NCI-H1436 (cell line): ENCODE data around the gene GRPEL1.
"Not testable (repeated sequence)": the region's sequence is repeated elsewhere in the genome, so short reads cannot be mapped to it uniquely, and the experiment has no call there.

Experiments used
- DNase-seq: peaks from one replicate; lab custom pipeline; 2025; lab: John Stamatoyannopoulos, UW

The GRPEL1 gene

GRCh38 chr4:7092026-7092425 lies 24.2 kb upstream of the GRPEL1 start:
- DNase-seq, result no peak

DNA sequence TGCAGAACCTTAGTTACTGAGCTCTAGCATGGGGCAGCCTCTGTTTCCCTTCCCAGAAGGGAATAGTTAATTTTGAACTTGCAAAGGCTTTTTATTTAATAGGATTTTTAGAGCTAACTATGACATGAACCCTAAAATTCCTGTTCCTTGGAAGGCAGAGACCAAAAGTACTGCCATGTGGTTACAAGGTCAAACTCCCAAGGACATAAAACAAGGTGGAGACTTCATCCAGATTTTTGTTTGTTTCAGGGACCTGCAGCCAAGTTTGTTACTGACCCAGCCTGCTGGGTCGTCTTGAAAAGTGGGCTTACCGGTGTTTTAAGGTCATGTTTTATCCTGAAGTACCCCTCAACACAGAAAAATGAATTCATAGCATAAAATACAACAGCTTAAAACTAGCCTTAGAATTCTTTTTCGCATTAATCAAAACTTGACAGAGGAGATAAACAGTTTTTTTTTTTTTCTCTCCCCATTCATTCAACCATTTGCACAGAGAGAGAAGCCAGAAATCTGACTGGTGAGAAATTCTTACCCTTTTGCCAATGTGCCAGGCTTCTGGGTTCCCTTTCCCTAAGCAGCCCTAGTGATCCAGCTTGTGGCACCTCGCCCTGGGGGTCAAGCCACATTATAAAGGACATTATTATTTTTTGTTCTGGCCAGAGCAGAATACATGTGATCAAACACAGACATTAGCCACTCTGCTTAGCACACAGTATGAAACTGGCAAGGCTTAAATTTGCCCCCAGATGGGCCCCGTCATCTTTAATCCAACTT lies 21.5 kb upstream of the GRPEL1 start:
- DNase-seq, result no peak

GRCh38 chr4:7087036-7087435 lies 19.2 kb upstream of the GRPEL1 start:
- no peak for DNase-seq

DNA sequence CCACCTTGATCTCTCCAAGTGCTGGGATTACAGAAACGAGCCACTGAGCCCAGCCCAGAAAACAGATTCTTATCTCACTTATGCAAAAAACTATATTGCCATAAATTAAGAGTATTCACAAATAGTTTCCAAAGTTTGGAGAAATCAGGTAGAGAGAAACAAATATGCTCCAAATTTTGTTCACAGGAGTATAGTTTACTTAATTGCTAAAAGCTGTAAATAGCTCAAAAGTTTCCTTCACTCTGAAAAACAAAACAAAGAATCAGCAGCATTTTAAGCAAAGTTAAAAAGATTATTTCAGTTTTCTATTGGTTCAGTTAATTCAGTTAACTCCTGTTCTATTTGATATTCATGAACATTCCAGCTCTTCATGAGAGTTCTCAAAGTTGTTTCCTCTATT lies 18.5 kb upstream of the GRPEL1 start:
- DNase-seq, result no peak

- DNase-seq, result not testable (repeated sequence)
Observed at GRCh38 chr4:7084564-7084961, 16.7 kb upstream of the GRPEL1 start.

DNA sequence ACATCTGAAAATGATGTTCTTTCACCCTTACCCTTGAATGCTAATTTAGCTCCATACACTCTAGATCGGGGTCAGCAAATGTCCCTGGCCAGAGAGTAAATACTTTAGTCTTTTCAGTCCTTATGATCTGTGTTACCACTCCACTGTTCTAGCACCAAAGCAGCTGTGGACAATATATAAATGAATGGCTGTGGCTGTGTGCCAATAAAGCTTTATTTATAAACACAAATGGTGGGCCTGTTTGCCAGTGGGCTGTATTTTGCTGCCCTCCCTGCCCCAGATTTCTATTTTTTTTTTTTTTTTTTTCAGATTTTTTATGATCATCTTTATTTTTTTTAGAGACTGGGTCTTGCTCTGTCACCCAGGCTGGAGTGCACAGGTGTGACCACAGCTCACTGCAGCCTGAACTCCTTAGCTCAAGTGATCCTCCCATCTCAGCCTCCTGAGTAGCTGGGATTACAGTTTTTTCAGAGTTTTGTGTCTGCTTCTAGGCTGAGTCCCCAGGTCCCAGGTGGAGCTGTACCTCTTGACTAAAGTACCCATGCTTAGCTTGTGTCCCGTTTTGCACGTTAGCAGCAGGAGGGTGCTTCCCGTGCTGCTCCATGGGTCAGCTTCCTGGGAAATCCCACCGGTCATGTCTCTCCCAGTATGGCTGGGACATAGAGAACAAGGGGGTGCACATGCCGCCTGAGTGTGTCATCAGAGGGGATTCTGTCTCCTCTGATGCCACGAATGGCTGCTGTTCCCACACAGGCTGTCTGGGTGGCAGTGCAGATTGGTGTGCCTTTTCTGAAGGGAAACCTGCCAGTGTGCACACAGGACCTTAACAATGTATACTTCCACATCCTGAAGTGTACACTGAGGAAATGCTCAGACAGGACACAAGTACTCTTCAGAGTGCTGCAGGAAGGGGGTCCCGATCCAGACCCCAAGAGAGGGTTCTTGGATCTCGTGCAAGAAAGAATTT lies 16.0 kb upstream of the GRPEL1 start:
- DNase-seq, result no peak

DNA sequence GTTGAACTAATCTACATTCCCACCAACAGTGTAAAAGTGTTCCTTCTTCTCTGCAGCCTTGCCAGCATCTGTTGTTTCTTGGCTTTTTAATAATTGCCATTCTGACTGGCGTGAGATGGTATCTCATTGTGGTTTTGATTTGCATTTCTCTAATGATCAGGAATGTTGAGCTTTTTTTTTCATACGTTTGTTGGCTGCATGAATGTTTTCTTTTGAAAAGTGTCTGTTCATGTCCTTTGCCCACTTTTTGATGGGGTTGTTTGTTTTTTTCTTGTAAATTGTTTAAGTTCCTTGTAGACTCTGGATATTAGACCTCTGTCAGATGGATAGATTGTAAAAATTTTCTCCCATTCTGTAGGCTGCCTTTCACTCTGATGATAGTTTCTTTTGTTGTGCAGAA lies 12.0 kb upstream of the GRPEL1 start:
- DNase-seq, result not testable (repeated sequence)

DNA sequence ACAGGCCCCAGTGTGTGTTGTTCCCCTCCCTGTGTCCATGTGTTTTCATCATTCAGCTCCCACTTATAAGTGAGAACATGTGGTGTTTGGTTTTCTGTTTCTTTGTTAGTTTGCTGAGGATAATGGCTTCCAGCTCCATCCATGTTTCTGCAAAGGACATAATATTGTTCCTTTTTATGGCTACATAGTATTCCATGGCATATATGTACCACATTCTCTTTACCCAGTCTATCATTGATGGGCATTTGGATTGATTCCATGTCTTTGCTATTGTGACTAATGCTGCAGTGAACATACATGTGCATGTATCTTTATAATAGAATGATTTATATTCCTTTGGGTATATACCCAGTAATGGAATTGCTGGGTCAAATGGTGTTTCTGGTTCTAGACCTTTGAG lies 11.6 kb upstream of the GRPEL1 start:
- DNase-seq, result not testable (repeated sequence)

GRCh38 chr4:7078025-7078424 lies 10.2 kb upstream of the GRPEL1 start:
- DNase-seq, result no peak

DNA sequence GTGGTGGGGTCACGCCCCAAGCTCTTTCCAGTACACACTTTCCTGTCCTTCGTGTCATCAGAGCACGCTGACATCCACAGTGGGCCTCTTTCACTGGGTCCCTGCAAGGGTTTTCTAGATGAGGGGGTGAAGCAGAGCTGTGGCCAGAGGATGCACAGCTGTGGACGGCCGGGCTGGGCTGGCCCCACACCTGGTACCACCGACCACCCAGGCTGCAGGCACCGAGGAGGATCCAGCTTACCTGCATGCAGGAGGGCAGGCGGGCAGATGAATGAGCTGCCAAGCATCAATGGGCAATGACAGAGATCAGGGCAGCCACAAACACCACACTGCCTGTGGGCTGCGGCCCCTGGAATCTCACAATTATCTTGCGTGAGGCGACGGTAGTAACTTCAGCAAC lies 9.5 kb upstream of the GRPEL1 start:
- no peak for DNase-seq

DNA sequence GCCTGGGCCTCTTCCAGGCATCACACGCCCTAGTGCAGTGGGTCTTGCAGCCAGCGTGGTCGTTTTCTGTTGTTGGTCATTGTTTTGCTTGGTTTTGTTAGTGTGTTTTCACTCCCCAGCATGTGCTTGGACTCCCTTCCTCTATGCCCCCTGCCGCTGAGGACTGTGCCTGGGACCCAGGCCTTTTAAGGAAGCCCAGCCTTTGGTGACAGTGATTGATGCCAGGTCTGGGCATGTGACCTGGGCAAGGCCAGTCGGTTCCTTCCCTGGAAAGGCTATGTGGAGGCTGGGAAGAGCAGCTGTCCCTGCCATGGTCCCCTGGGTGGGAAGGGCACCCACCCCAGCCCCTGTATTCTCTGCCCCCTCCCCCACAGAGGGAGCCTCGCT lies 8.8 kb upstream of the GRPEL1 start:
- no peak for DNase-seq

DNA sequence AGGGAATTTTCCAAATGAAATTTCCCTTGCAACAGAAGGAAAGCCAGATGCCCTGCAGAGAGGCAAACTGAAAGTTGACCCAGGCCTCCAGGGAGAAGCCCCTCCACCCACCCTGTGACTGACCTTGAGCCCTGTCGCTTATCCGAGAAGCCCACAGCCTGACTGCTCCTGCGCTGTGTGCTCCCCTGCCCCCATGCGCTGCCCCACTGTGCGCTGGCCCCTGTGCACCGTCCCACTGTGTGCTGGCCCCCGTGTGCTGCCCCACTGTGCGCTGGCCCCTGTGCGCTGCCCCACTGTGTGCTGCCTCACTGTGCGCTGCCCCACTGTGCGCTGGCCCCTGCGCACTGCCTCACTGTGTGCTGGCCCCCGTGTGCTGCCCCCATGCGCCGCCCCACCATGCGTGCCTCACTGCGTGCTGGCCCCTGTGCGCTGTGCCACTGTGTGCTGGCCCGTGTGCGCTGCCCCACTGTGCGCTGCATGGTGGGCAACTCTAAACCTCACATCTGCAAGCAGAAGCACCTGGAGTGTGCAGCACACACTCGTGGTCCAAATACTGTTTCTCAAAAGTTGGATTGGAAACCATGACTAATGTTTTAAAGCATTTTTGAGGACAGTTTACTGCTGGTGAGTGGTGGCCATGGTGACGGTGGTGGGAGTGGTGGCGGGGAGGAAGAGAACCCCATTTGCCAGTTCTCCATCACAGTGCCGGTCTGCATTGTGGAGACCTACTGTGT lies 8.3 kb upstream of the GRPEL1 start:
- no peak for DNase-seq

- no peak for DNase-seq
Observed at GRCh38 chr4:7074426-7074825, 6.6 kb upstream of the GRPEL1 start.

DNA sequence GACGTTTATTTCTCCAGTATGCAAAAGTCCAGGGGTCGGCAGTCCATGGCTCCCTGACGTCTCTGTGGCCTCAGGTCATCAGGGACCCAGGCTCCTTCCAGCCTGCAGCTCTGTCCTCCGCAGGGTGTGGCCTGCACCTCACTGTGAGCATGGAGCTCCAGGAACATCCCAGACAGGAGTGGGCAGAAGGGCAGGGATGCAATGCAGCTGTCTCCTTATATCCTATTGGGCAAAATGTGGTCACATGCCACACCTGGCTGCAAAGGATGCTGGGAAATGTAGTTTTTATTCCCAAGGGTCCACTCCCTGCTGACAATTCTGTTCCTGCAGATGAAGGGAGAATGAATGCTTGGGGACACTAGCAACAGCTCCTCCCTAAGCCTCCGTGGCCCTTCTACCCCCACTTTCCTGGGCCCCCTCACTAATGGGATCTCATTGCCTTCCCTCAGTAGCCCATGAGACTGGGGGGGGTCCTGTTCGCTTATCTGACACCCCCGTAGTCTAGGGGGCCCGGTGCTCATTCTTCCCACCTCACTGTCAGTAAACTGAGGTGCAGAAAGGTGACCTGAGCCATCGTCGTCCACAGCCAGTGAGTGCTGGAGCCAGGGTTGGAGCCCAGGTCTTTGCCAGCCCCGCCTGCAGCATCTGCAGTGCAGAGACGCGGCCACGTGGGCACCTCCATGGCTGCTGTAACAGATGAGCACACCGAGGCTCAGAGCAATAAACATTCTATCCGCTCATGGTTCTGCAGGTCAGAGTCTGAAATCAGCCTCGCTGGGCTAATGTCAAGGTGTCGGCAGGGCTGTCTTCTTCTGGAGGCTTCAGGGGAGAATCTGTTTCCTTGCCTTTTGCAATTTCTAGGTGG lies 5.9 kb upstream of the GRPEL1 start:
- peak; percentile 6 for DNase-seq

DNA sequence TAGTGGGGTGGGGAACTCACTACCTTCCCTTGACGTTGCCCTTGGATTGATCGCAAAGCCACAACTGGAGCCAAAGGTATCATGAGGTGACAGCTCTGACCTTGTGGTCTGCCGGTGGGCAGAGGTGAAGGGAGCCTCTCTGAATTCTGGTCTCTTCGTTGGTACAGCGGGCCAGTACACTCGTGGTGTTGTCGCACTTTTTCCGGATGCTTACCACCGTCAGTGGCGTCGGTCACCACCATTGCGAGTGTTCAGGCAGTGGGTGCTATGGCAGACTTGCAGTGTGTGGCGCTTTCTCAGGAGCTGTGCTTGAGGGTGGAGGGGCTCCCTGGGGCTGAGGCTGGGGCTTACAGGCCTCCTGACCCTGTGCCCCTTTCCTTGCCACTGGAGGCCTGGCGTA lies 5.2 kb upstream of the GRPEL1 start:
- no peak for DNase-seq

DNA sequence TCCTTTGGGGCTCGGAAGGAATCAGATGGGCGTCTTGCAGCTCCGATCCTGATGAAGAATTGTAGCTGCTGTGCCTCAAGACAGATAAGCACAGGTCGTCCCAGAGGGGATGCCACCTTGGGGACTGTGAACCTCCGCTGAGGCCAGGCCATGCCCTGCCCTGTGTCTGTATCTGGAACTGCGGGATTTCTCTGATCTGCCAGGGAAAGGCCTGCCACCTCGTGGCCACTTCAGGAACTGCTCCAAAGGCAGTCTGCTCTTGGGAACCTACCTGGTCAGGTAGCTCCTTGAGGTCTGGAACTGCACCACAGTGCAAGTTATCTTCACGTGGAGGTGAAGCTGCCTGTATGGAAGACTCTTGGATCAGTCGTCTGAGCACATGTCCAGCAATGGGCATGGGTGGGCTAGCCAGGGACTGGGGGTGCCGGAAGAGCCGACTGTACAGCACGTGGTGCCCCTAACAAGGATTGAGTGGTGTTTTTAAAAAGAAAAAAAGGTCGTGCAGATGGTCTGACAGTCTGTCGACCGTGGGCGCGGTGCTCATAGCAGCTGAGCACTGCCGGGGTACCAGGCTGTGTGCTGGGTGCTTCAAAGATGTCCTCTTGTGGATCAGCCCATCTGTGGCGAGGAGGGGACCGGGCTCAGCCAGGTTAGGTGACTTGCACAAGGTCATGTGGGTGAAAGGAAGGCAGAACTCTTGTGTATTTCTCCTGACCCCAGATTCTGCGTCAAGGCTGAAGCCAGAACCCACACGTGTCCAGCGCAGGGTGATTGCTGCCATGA lies 3.1 kb upstream of the GRPEL1 start:
- peak; percentile 37 for DNase-seq

GRCh38 chr4:7068883-7069282 lies 1.0 kb upstream of the GRPEL1 start:
- no peak for DNase-seq

GRCh38 chr4:7068279-7068842 lies 497 bp upstream of the GRPEL1 start:
- DNase-seq, result no peak

DNA sequence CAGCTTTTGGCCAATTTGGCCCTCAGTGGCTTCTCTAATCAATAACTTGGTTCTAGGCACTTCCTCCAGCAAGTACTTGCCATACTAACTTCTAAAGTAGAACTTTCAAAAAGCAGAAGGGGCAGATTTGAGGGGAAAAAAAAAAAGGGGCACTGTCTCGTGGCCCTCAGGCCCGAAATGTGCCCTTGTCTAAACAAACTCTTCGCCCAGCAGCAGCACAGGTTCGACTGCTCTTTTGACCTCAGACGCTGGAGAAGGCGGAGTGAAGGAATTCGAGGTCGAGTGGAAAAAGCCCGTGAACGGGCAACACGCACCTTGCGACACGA lies 775 bp downstream of the GRPEL1 start:
- no peak for DNase-seq

DNA sequence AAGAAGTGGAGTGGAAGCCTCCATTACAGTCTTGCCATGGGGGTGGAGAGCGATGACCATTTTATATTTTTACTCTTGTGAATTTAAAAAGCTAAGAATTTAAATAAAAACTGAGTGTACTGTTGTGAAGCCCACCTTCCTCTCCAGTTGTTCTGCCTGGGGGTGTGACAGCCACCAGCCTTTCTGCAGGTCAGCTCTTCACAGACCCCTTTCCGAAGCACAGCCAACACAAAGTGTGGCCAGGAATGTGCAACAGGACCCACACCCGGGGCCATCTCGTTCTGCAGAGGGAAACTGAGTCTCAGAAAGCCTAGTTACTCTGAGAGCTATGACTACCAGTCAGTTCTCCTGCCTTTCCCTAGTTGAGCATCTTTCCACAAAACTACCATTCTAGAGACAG lies 1.4 kb downstream of the GRPEL1 start:
- DNase-seq, result no peak

GRCh38 chr4:7066006-7066405 lies 1.9 kb downstream of the GRPEL1 start:
- no peak for DNase-seq
